KBM-7 (cell line): ENCODE results near the gene RELN.
A peak's percentile ranks its signal among the peaks of the same experiment; 100 is the strongest.

ENCODE experiments used
- DNase-seq: peaks from one replicate; pipeline ENCODE4 v3.0.0-alpha.2; 2015
- in situ Hi-C: fragments of 300-500 bp; cut with MboI; formaldehyde crosslinking; loops from 2 replicates; pipeline ENCODE4 v1.14.3; 2020; ENCODE audit warnings: low sequenced_read_pairs, low pct_unique_long_range_greater_than_20kb, mixed read lengths

The RELN gene

GRCh38 chr7:103993551-103993950 is 4.1 kb upstream of the RELN start:
- DNase-seq: no peak
- in situ Hi-C loops: no loop called here

- in situ Hi-C loops: no loop called here
- DNase-seq: no peak
These were observed 1.9 kb upstream of the RELN start for GRCh38 chr7:103991406-103991805.

- in situ Hi-C loops: no loop called here
- no peak for DNase-seq
These were observed 1.5 kb upstream of the RELN start for GRCh38 chr7:103990991-103991390.

- in situ Hi-C loops: no loop called here
- DNase-seq: peak; percentile 5
These were observed 618 bp upstream of the RELN start for GRCh38 chr7:103989785-103990767.

DNA sequence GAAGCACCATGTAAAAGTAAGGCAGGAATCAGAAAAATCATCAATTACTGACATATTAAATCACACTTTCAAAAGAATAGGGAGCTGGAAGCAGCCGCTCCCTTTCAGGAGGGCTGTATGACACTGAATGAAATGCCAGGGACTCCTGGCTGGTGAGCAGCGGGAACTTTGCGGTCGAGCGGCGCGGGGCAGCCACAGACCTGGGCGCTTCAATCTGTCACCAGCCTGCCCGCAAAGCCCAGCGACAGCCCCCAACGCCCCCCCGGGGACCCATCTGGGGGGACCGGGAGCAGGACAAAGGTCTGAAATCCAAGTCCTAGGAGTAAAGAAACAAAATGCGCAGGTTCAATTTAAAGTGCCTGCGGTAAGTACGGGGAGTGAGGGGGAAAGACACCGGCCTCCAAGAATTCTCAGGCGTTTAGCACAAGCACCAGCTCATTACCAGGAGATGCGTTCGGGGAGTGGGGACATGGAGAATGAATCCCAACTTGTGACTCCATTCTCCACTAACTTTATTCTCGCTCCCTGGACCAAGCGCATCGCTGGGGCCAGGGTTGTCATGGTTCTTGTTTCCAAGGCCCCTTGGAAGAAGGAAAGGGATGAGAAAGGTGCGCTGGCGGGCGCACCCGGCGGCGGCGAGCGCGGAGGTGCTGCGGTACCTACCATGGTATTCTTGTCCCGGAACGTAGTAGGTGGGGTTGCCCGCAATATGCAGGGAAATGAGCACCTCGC is 824 bp downstream of the RELN start:
- no peak for DNase-seq

GRCh38 chr7:103987451-103987850 is 2.0 kb downstream of the RELN start:
- DNase-seq: no peak
- in situ Hi-C loops: no loop called here

More for the DNA sequence above, 824 bp downstream of the RELN start:
- in situ Hi-C loops: no loop called here

DNA sequence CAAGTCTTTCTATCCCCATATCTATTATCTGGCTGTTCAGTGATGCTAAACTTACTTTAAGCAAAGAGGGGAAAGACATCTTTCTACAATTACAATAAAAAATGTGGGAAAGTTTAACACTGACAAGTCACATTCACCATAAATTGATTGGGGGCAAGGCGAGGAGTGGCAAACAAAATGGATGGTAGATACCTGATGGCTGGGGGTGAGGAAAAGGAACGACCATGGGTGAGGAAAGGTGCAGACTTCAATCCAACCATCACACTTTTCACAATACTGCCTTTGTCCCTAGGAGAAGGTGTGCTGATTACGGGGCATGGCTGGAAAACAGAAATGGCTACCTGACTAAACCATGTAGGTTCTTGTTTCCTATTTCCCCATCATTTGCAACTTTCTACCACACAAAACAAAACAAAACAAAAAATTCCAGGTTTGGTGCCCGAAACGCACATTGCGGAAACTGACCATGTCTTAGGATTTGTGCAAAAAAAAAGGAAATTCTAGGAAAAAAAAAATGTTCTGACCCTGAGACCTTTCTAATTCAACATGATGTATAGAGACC is 3.8 kb downstream of the RELN start:
- DNase-seq: no peak
- in situ Hi-C loops: no loop called here

GRCh38 chr7:103984050-103984449 is 5.4 kb downstream of the RELN start:
- in situ Hi-C loops: no loop called here
- DNase-seq: no peak

- in situ Hi-C loops: no loop called here
- no peak for DNase-seq
These were observed 6.1 kb downstream of the RELN start for GRCh38 chr7:103983201-103983977.

- in situ Hi-C loops: no loop called here
- no peak for DNase-seq
These were observed 8.4 kb downstream of the RELN start for GRCh38 chr7:103981003-103981423.

GRCh38 chr7:103972779-103973434 is 16.6 kb downstream of the RELN start:
- DNase-seq: no peak
- in situ Hi-C loops: no loop called here

GRCh38 chr7:103967401-103967800 is 22.1 kb downstream of the RELN start:
- in situ Hi-C loops: no loop called here
- DNase-seq: no peak

- in situ Hi-C loops: no loop called here
These were observed 22.7 kb downstream of the RELN start for GRCh38 chr7:103966593-103967277.

DNA sequence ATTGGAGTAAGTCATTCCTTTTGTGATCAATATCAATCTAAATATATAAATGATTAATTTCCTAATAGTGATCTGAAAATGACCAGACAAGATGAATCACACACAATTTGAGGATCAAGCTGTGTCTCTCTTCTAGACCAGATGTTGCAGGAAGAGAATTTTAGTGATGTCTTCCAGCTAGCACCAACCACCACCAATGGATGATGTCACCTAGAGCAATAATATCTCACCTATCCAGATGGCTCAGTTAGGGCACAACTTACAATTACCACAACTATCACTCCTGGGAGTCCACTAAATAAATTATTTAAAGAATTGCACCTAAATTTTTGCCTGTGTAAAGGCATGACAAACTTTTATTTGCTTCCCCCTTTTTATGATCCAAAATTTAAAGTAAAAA is 25.2 kb downstream of the RELN start:
- in situ Hi-C loops: no loop called here
- DNase-seq: no peak

More at GRCh38 chr7:103966593-103967277, 22.7 kb downstream of the RELN start:
- DNase-seq: no peak

DNA sequence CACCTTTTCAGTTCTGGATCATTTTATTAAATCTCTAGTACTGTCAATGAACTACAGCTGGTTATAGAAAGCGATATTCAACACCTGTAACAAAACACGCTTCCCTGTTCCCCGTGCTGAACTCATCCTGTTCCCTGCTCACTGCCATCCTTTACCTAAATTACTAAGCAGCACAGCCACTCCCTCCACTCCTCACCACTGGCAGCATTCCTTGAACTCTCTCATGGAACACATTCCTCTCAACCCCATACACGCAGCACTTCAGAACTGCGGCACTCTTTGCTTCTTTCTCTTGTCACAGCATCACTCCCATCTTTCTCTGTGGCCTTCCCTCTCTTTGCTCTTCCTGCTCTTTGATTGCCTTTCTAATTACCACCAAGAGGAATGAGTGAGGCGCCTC is 27.4 kb downstream of the RELN start:
- no peak for DNase-seq
- in situ Hi-C loops: no loop called here

DNA sequence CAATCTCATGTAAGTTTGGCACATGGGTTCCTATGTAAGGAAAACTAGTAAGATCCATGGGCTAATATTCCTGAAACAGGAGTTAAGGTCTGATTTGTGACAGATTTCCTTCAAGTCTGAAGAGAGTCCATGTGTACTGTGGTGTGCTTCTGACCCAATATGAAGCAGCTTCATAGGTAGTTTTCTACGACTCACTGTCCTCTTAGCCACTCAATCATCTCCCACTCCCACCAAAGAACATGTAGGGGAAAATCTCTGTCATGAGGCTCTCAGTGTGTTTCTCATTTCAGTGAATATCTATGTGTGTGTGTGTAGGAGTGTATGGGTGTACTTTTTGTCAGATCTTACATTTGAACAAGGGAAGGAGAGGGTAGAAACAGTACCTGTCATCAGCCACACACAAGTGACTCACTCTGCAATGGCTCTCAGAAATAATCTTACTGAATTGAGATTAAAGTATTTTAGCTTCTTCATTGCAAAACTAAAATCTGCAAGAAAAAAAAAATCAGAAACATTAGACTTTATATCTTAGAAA is 31.1 kb downstream of the RELN start:
- in situ Hi-C loops: no loop called here
- no peak for DNase-seq

DNA sequence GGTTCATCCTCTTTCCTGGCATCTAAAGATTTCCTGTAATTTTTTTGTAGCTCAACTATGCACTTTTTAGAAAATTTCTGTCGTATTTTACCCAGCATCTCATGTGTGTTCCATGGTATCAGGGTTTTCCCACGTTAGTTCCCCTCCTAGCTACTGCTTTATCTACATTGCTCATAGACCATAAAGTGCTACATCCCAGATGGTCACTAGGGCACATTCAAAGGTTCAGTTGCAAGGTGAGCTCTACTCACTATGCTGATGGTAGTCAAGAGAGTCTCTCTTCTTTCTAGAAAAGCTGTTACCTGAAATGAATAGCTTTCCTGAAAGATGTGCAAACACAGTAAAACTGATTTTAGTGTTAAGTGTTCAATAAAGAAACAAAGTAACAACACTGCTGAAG is 33.5 kb downstream of the RELN start:
- DNase-seq: no peak
- in situ Hi-C loops: no loop called here

DNA sequence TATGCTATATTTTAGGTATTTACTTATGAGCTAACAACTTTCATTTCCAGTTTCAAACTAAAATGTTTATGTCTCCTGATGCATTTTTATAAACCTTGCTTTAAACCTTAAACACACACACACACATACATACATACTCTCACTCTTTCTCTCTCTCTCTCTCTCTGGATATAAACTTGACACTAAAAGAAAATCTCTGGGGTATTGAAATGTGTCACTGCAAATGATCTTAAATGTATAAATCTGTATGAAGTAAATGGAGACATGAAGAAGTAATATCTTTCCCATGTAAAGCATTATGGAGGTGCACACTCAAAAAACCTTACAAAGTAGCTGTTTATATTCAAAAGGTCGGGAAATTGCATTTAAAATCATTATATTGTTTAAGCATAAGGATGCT is 37.0 kb downstream of the RELN start:
- in situ Hi-C loops: no loop called here
- no peak for DNase-seq
